Measurements from ENCODE around the gene PTPRM.

DNA sequence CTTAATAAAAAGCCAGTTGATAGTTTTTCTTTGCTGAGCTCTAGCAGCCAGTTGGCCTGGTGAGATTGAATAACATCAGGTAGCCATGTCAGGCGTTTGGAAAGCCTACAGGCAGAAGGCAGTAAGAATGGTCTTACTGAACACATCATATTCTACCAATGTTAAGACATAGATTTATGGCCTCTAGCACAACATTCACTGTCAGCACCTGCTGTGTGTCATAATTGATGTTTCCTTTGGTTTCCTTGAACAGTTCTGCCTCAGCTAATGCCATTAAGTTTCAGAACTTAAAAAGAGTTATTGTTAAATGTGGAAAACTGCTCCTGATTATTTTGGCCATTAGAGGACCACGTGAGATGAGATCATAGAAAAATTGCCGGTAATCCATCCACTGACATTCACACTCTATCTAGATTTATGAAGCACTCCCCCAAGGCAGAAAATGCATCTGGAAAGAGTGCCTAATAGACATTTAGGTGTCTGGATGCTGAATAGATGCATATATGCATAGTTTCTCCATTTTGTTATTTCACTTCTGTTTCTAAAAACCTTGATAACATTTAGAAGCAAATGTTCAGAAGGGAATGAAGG, 434.7 kb downstream of the PTPRM start:
- TF ChIP-seq, protein P1, sequence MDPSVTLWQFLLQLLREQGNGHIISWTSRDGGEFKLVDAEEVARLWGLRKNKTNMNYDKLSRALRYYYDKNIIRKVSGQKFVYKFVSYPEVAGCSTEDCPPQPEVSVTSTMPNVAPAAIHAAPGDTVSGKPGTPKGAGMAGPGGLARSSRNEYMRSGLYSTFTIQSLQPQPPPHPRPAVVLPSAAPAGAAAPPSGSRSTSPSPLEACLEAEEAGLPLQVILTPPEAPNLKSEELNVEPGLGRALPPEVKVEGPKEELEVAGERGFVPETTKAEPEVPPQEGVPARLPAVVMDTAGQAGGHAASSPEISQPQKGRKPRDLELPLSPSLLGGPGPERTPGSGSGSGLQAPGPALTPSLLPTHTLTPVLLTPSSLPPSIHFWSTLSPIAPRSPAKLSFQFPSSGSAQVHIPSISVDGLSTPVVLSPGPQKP (IDR thresholded peaks at IDR 0.05; ENCODE audit: low read depth, low read length) = no peak
- TF ChIP-seq, protein P2, sequence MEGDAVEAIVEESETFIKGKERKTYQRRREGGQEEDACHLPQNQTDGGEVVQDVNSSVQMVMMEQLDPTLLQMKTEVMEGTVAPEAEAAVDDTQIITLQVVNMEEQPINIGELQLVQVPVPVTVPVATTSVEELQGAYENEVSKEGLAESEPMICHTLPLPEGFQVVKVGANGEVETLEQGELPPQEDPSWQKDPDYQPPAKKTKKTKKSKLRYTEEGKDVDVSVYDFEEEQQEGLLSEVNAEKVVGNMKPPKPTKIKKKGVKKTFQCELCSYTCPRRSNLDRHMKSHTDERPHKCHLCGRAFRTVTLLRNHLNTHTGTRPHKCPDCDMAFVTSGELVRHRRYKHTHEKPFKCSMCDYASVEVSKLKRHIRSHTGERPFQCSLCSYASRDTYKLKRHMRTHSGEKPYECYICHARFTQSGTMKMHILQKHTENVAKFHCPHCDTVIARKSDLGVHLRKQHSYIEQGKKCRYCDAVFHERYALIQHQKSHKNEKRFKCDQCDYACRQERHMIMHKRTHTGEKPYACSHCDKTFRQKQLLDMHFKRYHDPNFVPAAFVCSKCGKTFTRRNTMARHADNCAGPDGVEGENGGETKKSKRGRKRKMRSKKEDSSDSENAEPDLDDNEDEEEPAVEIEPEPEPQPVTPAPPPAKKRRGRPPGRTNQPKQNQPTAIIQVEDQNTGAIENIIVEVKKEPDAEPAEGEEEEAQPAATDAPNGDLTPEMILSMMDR (IDR thresholded peaks at IDR 0.05) = no peak
- no peak for TF ChIP-seq EP300 (IDR thresholded peaks at IDR 0.05)
